NCI-H2196 treated with DMSO at 0.1 percent for 48 hours (cell line): ENCODE measurements around the gene PDE6B.

ENCODE experiments used
- DNase-seq: peaks from one replicate; lab custom pipeline; 2025; ENCODE audit not compliant: unreplicated experiment; lab: John Stamatoyannopoulos, UW

PDE6B gene

DNA sequence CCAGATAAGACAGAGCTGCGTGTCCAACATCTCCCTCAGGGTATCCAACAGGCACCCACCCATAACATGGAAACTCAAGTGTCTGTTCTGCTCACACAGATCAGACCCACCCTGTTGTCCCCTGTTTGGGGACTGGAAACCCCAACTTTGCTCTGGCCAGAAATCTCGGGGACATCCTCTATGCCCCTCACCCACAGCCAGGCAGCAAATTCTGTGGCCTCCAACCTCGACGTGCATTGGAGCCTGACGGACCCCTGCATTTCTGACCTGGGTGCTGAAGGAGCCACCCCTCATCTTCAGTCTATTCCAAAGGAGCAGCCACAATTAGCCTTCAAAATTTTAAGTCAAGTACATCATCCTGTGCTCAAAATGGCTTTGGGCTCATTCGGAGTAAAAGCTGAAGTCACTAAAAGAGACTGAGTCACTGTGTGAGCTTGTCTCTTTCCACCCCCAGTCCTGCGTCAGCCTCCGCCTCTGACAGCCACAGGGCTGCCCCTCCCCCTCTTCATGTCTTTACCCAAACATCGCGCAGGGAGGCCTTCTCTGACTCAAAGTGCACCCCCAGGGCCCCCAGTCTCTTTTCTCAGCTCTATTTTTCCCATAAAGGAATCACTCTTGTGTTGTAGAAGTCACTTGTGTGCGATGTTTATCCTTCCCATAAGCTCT is 24.4 kb upstream of the PDE6B start:
- DNase-seq: no peak

DNA sequence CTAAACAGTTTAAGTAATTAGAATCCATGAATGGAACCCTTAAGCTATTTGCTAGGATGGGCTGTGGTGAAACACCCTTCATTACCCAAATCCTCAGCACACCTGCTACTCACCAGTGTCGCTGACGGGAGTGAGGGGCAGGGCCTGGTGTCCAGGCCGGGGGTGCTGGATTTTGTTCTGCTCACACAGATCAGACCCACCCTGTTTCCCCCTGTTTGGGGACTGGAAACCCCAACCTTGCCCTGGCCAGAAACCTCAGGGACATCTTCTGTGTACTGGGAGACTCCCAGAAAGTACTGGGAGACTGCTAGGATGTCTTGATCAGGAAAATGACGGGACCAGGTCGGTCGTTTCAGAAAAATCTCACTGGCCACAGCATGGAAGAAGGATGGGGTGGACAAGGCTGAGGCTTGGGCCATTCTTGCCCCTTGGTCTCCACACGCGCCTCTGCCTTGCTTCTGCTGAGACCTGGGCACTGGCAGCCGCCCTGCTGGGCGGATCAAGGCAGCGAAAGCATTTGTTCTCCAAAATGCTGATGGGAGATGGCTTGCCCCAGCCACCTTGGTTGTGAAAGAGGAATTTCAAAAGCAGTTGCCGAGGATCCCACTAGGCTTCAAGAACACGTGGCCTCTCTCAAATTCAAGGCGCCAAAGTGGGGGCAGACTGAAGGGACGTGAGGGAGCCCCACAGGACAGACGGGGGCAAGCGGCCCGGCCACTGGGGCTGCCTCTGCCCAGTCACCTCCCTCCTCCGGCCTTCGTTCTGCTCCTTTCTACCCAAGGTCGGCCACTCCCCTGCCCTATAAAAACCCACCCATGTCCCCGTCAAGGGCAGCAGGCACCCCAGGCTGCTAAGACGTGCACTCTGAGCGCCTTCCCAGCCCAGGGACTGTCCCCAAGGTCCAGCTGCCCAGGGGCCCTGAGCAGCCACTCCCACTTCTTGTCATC is 23.5 kb upstream of the PDE6B start:
- DNase-seq: no peak

GRCh38 chr4:602559-602942 is 22.8 kb upstream of the PDE6B start:
- DNase-seq: peak; percentile 51

DNA sequence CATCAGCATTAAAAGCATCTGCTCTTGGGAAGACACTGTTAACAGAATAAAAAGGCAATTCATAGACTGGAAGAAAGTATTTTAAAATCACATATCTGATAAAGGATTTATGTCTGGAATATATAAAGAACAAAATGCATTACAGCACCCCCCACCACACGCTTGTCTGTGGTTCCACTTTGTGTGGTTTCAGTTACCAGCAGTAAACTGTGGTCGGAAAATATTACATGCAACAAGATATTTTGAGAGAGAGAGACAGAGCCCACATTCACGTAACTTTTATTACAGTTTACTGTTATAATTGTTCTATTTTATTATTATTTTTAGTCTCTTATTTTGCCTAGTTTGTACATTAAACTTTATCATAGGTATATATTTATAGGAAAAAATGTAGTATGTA is 21.2 kb upstream of the PDE6B start:
- DNase-seq: no peak

GRCh38 chr4:605702-606425 is 19.5 kb upstream of the PDE6B start:
- no peak for DNase-seq

DNA sequence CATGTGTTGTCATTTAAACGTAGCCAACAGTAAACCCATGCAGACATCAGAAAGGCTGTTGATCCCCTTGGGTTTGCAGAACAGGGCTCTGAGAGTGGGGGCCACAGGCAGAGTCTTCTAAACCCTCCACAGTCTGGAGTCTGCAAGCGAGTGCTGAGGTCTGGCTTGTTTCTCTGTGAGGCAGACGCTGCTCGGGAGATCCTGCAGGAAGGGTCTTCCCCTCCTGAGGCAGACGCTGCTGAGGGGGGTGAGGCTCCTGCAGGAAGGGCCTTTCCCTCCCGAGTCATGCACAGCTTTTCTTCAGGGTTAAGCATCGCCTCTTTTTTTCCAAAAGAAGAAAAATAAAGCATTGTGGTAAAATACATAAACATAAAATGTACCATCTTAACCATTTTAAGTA is 17.1 kb upstream of the PDE6B start:
- no peak for DNase-seq

GRCh38 chr4:609400-610050 is 15.8 kb upstream of the PDE6B start:
- DNase-seq: no peak

DNA sequence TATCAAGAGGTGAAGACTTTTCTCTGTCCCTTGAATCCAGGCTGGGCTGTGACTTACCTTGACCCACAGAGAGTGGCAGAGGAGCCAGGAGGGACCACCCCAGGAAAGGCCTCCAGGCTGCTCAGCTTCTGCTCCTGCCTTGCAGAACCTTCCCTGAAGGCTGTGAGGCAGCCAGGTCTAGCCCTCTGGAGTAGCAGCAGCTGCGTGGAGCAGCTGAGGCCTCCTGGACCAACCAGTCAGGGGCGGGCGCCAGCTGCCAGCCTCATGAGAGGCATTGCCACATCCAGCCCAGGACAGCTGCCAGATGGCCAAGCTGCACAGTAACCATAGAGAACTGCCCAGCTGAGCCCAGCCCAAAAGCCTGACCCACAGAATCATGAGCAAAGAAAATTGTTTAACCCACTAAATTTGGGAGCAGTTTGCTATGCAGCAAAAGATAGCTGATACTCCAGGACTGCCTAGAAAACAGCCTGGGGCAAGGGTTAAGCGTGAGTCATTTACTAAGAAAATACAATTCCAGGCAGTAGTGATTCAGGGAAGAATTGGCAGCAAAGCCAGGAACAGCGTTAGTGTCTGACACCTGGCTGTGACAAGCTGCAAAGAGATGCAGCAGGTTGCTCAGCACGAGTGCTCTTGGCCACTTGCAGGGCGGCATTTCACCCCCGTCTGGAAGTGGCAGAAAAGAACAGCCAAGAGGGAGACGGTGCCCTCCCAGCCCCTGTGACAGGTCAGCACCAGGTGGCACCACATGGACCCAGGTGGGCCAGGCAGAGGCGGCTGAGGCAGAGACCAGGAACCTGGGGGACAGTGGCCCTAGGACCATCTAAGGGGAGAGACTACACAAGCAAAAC is 14.7 kb upstream of the PDE6B start:
- peak; percentile 87 for DNase-seq

GRCh38 chr4:612052-612748 is 13.2 kb upstream of the PDE6B start:
- no peak for DNase-seq

GRCh38 chr4:612749-613125 is 12.6 kb upstream of the PDE6B start:
- DNase-seq: no peak

DNA sequence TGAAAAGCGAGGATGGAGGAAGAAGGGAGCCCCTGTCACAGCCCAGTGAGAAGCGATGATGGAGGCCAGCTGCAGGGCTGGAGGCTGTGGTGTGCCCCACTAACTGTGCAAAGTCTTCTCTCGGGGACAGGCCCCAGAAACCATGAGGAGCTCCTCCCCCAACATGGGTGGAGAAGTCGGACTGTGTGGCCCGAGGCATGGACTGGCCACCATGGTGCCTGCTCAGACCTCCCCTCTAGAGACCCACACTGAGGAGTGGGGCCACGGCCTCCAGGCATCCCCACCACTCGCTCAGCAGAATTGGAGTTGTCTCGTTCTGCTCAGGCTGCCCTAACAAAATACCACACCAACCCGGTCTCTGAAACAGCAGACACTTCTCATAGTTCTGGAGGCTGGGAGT is 12.2 kb upstream of the PDE6B start:
- no peak for DNase-seq

DNA sequence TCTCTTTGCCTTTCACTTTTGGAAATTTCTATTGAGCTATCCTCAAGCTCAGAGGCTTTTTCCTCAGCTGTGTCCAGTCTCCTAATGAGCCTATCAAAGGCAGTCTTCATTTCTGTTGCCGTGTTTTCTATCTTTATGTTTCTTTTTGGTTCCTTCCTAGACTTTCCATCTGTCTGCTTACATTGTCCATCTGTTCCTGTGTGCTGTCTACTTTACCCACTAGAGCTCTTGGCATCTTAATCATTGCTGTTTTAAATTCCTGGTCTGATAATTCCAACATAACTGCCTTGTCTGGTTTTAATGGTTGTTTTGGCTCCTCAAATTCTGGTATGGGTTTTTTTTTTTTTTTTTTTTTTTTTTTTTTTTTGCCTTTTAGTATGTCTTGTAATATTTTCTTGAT is 9.3 kb upstream of the PDE6B start:
- no peak for DNase-seq

GRCh38 chr4:616911-617643 is 8.3 kb upstream of the PDE6B start:
- DNase-seq: no peak

DNA sequence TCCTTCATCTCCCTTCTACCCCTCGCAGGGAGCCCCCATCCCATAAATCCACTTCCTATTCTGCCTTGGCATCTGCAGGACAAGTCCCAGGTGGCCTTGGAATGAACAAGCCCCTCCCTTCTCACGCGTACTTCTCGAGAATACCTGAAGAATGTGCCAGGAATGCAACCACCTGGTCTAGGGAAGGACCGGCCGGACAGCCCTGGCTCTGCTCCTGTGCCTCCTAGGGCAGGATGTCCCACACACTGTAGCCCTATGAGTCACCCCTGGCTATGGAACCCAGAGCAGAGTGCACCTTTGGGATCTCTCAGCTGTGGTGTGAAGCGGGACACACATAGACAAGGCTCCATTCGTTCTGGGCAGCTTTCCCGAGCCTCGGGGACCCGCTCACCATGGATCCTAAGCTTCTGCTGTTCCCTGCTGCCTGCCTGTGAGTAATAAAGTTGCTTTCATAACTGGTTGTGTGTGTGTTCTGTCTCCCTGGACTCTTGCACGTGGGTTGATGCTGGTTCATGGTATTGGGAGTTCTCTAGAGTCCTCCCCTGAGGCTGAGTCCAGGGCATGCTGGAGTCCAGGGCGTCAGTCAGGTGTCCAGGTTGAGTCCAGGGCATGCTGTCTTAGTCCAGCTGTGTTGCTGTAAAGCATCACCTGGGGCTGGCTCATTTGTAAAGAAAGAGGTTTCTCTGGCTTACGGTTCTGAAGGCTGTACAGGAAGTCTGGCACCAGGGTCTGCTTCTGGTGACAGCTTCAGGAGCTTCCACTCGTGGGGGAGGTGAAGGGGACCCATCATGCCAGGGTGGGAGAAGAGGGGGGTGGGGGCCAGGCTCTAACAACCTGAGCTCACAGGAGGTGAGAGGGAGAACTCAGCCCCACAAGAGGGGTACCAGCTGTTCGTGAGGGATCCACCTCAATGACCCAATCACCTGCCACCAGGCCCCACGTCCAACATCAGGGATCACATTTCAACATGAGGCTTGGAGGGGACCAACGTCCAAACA is 7.4 kb upstream of the PDE6B start:
- no peak for DNase-seq

GRCh38 chr4:620201-620600 is 5.2 kb upstream of the PDE6B start:
- DNase-seq: no peak

DNA sequence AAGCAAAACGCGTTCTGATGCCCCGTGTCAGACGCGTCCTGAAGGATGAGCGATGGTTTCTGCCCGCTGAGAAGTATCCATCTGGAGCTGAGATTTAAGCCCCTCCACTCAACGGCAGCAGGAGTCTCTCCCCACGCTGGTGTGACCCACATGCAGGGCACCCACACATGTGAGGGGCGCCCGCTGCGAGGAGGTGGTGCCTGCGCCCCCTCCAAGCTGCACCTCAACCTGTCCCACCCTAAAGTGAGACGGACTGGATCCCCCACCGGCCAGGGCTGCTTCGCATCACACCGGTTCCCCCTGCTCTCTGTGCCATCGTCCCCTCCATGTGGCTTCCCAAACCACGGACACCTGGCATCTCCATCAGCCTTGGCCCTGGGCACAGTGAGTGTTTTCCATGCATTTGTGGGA is 4.5 kb upstream of the PDE6B start:
- DNase-seq: no peak

- no peak for DNase-seq
Measured at GRCh38 chr4:621296-622070, 3.9 kb upstream of the PDE6B start.
